T-helper 17 cell (primary cell): ENCODE results near the gene TLR7. TPM values are rescaled to one million over a fixed set of nuclear protein-coding genes. Genes with fewer than 3 reads are reported as not detected.

Experiments used
- ATAC-seq: fragments of 150-1000 bp; cut with Tn5 transposase; 2 replicates; pipeline ENCODE4 v1.10.0; 2021; ENCODE audit warnings: mild to moderate bottlenecking, moderate library complexity
- DNase-seq, 3 donors: peaks; one replicate each; pipeline versions ENCODE4 v3.0.0 to v3.0.0-alpha.2; 2020 to 2021
- H3K9me3 ChIP-seq: one replicate; pipeline ENCODE4 v1.7.0; 2013; ENCODE audit warnings: low read length, mild to moderate bottlenecking; ENCODE audit not compliant: control insufficient read depth, poor library complexity, severe bottlenecking
- H3K27ac Mint-ChIP-seq: one replicate; pipeline ENCODE4 v1.8.0; 2022; ENCODE audit warnings: mild to moderate bottlenecking, moderate library complexity, mixed read lengths
- H3K27me3 Mint-ChIP-seq: one replicate; pipeline ENCODE4 v1.8.0; 2022; ENCODE audit warnings: mixed read lengths
- H3K36me3 Mint-ChIP-seq: one replicate; pipeline ENCODE4 v1.8.0; 2022; ENCODE audit warnings: low read depth, mixed read lengths
- H3K4me1 Mint-ChIP-seq: one replicate; pipeline ENCODE4 v1.8.0; 2022; ENCODE audit warnings: mild to moderate bottlenecking, mixed read lengths
- H3K4me3 Mint-ChIP-seq: one replicate; pipeline ENCODE4 v1.8.0; 2022; ENCODE audit warnings: mild to moderate bottlenecking, moderate library complexity, mixed read lengths
- total RNA-seq, 4 donors: library from RNA in 2 of 4; stranded (reverse) in 2 of 4; gene quantifications; one replicate each; pipeline ENCODE4 v1.2.3 and lab custom pipeline; 2022 to 2026

TLR7 gene
- total RNA-seq, 2 donors from 2014 or later: 0.42 TPM; not detected in 1

GRCh38 chrX:12894074-12895030, 27.5 kb downstream of the TLR7 start:
- Mint-ChIP-seq H3K4me1 (peaks cover 4% of the 10 kb centered on the region), H3K36me3 (no peaks in the 10 kb centered on the region), H3K27me3 (no peaks in the 10 kb centered on the region), H3K4me3 (no peak overlapping the region), H3K27ac (no peak overlapping the region)
- peak; percentile 42 for ATAC-seq
- DNase-seq: peak; percentile 8 to 12 (median 8)
- H3K9me3 ChIP-seq: no peaks in the 10 kb centered on the region

- no peaks in the 10 kb centered on the region for H3K36me3 Mint-ChIP-seq
- no peak overlapping the region for H3K4me3 Mint-ChIP-seq
- no peak for DNase-seq
- peaks cover 4% of the 10 kb centered on the region for H3K4me1 Mint-ChIP-seq
- no peaks in the 10 kb centered on the region for H3K9me3 ChIP-seq
- no peak for ATAC-seq
- no peak overlapping the region for H3K27ac Mint-ChIP-seq
- H3K27me3 Mint-ChIP-seq: no peaks in the 10 kb centered on the region
These were observed 29.0 kb downstream of the TLR7 start for GRCh38 chrX:12895866-12896265.

GRCh38 chrX:12896935-12897334, 30.1 kb downstream of the TLR7 start:
- peaks cover 6% of the 10 kb centered on the region for H3K4me1 Mint-ChIP-seq
- ATAC-seq: no peak

GRCh38 chrX:12898073-12898472, 31.2 kb downstream of the TLR7 start:
- no peak overlapping the region for H3K4me3 Mint-ChIP-seq
- no peak overlapping the region for H3K27ac Mint-ChIP-seq
- DNase-seq (no peak), ATAC-seq (no peak)
- H3K27me3 Mint-ChIP-seq: no peaks in the 10 kb centered on the region
- H3K9me3 ChIP-seq: no peaks in the 10 kb centered on the region
- H3K36me3 Mint-ChIP-seq: no peaks in the 10 kb centered on the region
- H3K4me1 Mint-ChIP-seq: peaks cover 9% of the 10 kb centered on the region

More at GRCh38 chrX:12896935-12897334, 30.1 kb downstream of the TLR7 start:
- H3K36me3 Mint-ChIP-seq: no peaks in the 10 kb centered on the region
- DNase-seq: no peak
- H3K27ac Mint-ChIP-seq: no peak overlapping the region
- H3K27me3 Mint-ChIP-seq: no peaks in the 10 kb centered on the region
- H3K9me3 ChIP-seq: no peaks in the 10 kb centered on the region
- H3K4me3 Mint-ChIP-seq: no peak overlapping the region

- H3K36me3 Mint-ChIP-seq: no peaks in the 10 kb centered on the region
- ATAC-seq (no peak), DNase-seq (no peak)
- H3K4me3 Mint-ChIP-seq: no peak overlapping the region
- no peak overlapping the region for H3K27ac Mint-ChIP-seq
- H3K4me1 Mint-ChIP-seq: peaks cover 5% of the 10 kb centered on the region
- no peaks in the 10 kb centered on the region for H3K27me3 Mint-ChIP-seq
- H3K9me3 ChIP-seq: no peaks in the 10 kb centered on the region
These were observed 32.6 kb downstream of the TLR7 start for GRCh38 chrX:12899506-12899905.

GRCh38 chrX:12901486-12901885, 34.6 kb downstream of the TLR7 start:
- Mint-ChIP-seq H3K27ac (no peak overlapping the region), H3K4me3 (no peak overlapping the region)
- peak; percentile 56 for ATAC-seq

GRCh38 chrX:12903646-12904045, 36.8 kb downstream of the TLR7 start:
- DNase-seq: no peak
- H3K4me1 Mint-ChIP-seq: peaks cover 5% of the 10 kb centered on the region
- no peak overlapping the region for H3K27ac Mint-ChIP-seq
- no peaks in the 10 kb centered on the region for H3K9me3 ChIP-seq
- no peak for ATAC-seq
- no peaks in the 10 kb centered on the region for H3K27me3 Mint-ChIP-seq
- no peaks in the 10 kb centered on the region for H3K36me3 Mint-ChIP-seq
- no peak overlapping the region for H3K4me3 Mint-ChIP-seq

More at GRCh38 chrX:12901486-12901885, 34.6 kb downstream of the TLR7 start:
- peak; percentile 26 to 49 (median 26) for DNase-seq
- no peaks in the 10 kb centered on the region for H3K36me3 Mint-ChIP-seq
- peaks cover 5% of the 10 kb centered on the region for H3K4me1 Mint-ChIP-seq
- H3K9me3 ChIP-seq: no peaks in the 10 kb centered on the region
- no peaks in the 10 kb centered on the region for H3K27me3 Mint-ChIP-seq

GRCh38 chrX:12906046-12906761, 39.3 kb downstream of the TLR7 start, which contains the start of gene TLR8:
Gene TLR8 (plus strand): TSS chrX:12906620. CDS start chrX:12906707, 87 bp downstream.
- Mint-ChIP-seq H3K27me3 (no peaks in the 10 kb centered on the region), H3K36me3 (no peaks in the 10 kb centered on the region), H3K4me3 (no peak within 1 kb of the TSS), H3K27ac (no peak within 1 kb of the TSS), H3K4me1 (peaks cover 8% of the 10 kb centered on the region)
- DNase-seq: no peak
- H3K9me3 ChIP-seq: no peaks in the 10 kb centered on the region
- no peak for ATAC-seq

GRCh38 chrX:12910423-12911121, 43.7 kb downstream of the TLR7 start:
- no peaks in the 10 kb centered on the region for H3K36me3 Mint-ChIP-seq
- H3K9me3 ChIP-seq: no peaks in the 10 kb centered on the region
- H3K27ac Mint-ChIP-seq: no peak overlapping the region
- DNase-seq: no peak
- peaks cover 9% of the 10 kb centered on the region for H3K4me1 Mint-ChIP-seq
- ATAC-seq: no peak
- H3K4me3 Mint-ChIP-seq: no peak overlapping the region
- no peaks in the 10 kb centered on the region for H3K27me3 Mint-ChIP-seq

- Mint-ChIP-seq H3K4me1 (peaks cover 9% of the 10 kb centered on the region), H3K36me3 (no peaks in the 10 kb centered on the region), H3K27ac (no peak overlapping the region), H3K27me3 (no peaks in the 10 kb centered on the region), H3K4me3 (no peak overlapping the region)
- no peak for DNase-seq
- no peaks in the 10 kb centered on the region for H3K9me3 ChIP-seq
- ATAC-seq: no peak
These were observed 44.2 kb downstream of the TLR7 start for GRCh38 chrX:12911122-12911470.

GRCh38 chrX:12912791-12913482, 46.1 kb downstream of the TLR7 start:
- H3K36me3 Mint-ChIP-seq: no peaks in the 10 kb centered on the region
- ATAC-seq (no peak), DNase-seq (no peak)
- no peaks in the 10 kb centered on the region for H3K9me3 ChIP-seq
- H3K4me1 Mint-ChIP-seq: peaks cover 9% of the 10 kb centered on the region
- no peak overlapping the region for H3K27ac Mint-ChIP-seq
- no peak overlapping the region for H3K4me3 Mint-ChIP-seq
- H3K27me3 Mint-ChIP-seq: no peaks in the 10 kb centered on the region

- H3K27ac Mint-ChIP-seq: no peak overlapping the region
- no peaks in the 10 kb centered on the region for H3K9me3 ChIP-seq
- H3K4me3 Mint-ChIP-seq: no peak overlapping the region
- H3K4me1 Mint-ChIP-seq: peaks cover 8% of the 10 kb centered on the region
- ATAC-seq (no peak), DNase-seq (no peak)
- H3K36me3 Mint-ChIP-seq: no peaks in the 10 kb centered on the region
- no peaks in the 10 kb centered on the region for H3K27me3 Mint-ChIP-seq
These were observed 50.9 kb downstream of the TLR7 start for GRCh38 chrX:12917753-12918152.
